ENCODE data around the gene CCDC18. TPM values are rescaled to one million over a fixed set of nuclear protein-coding genes. Genes with fewer than 3 reads are reported as not detected.

The CCDC18 gene
- total RNA-seq, 1 donor from 2014 or later, result 15.9 TPM

DNA sequence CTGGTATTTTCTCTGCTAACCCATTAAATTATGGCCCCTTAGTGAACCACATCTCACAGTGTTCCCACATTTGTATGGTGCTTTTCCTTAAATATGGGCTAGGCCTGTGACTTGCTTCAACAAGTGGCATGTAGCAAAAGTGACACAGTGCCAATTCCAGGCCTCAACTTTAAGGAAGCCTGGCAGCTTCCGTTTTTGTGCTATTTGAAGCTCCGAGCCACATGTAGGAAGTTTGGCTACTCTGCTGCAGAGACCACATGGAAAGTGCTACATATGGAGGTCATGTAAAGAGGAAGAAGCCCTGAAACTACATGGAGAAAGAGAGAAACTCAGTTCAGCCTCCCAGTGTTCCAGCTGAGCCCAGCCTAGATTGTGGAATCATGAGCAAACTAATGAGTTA lies 136.7 kb downstream of the CCDC18 start:
- ATAC-seq (ENCODE audit: low read depth) (no peak), DNase-seq (no peak)
- intact Hi-C loops (cut with micrococcal nuclease), result no loop called here
- Mint-ChIP-seq H3K27me3 (no peaks in the 10 kb centered on the region), H3K4me3 (no peak overlapping the region), H3K4me1 (no peaks in the 10 kb centered on the region), H3K36me3 (ENCODE audit: low read depth) (peaks cover 18% of the 10 kb centered on the region), H3K27ac (no peak overlapping the region), H3K9me3 (no peaks in the 10 kb centered on the region)
- CTCF ChIA-PET, result interaction anchor here (1.2 kb wide), 1 partner anchor 13 kb away, joined by 5 read pairs; no protein-coding TSS in a partner anchor
- TF ChIP-seq, protein P1, sequence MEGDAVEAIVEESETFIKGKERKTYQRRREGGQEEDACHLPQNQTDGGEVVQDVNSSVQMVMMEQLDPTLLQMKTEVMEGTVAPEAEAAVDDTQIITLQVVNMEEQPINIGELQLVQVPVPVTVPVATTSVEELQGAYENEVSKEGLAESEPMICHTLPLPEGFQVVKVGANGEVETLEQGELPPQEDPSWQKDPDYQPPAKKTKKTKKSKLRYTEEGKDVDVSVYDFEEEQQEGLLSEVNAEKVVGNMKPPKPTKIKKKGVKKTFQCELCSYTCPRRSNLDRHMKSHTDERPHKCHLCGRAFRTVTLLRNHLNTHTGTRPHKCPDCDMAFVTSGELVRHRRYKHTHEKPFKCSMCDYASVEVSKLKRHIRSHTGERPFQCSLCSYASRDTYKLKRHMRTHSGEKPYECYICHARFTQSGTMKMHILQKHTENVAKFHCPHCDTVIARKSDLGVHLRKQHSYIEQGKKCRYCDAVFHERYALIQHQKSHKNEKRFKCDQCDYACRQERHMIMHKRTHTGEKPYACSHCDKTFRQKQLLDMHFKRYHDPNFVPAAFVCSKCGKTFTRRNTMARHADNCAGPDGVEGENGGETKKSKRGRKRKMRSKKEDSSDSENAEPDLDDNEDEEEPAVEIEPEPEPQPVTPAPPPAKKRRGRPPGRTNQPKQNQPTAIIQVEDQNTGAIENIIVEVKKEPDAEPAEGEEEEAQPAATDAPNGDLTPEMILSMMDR (IDR thresholded peaks at IDR 0.05), result no peak
- POLR2A ChIA-PET, result no interaction called here

DNA sequence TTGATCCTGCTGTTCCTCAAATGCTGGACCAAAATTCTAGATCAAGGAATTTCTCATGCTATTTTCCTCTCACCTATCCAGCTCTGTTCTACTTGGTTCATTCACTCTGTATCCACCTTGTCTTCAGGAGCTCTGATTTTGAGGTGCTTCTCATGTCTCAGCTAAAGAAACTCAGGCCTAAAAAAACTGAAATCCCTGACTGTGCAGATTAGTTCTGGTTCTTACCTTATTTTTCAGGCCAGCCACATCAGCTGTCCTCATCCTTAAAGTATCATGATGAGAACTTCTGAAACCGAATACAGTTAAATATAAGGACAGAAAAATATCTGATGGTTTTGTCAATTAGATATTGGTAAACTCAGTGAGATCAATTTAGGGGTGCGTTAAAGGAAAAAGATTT lies 137.4 kb downstream of the CCDC18 start:
- intact Hi-C loops (cut with micrococcal nuclease), result no loop called here
- Mint-ChIP-seq H3K27me3 (no peaks in the 10 kb centered on the region), H3K4me3 (no peak overlapping the region), H3K4me1 (no peaks in the 10 kb centered on the region), H3K9me3 (no peaks in the 10 kb centered on the region), H3K36me3 (ENCODE audit: low read depth) (peaks cover 16% of the 10 kb centered on the region), H3K27ac (no peak overlapping the region)
- POLR2A ChIA-PET, result no interaction called here
- ATAC-seq (ENCODE audit: low read depth) (no peak), DNase-seq (no peak)
- CTCF ChIA-PET, result no interaction called here
- TF ChIP-seq, protein P1 (IDR thresholded peaks at IDR 0.05), result no peak

DNA sequence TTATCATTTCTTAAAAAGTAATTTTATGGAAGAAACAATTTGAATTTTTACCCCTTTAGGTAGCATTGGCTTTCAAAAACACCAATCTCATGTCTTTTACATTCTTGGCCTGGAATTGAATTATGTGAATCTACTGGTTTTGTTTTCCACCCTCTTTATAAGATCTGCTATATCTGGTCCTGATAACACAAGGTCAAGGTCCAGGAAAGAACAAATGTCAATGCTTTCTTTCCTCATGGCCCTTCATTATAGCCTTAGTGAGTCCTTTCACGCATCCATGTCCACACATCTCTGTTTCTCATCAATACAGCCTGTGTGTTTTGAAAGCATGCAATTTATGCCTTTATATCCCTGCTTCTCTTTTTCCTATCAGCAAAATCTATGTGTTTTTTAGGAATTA lies 141.2 kb downstream of the CCDC18 start:
- ChIA-PET CTCF (no interaction called here), POLR2A (no interaction called here)
- Mint-ChIP-seq H3K27ac (no peak overlapping the region), H3K27me3 (no peaks in the 10 kb centered on the region), H3K4me3 (no peak overlapping the region), H3K4me1 (no peaks in the 10 kb centered on the region), H3K36me3 (ENCODE audit: low read depth) (peaks cover 11% of the 10 kb centered on the region), H3K9me3 (no peaks in the 10 kb centered on the region)
- intact Hi-C loops (cut with micrococcal nuclease), result no loop called here
- no peak for DNase-seq
- TF ChIP-seq, protein P1 (IDR thresholded peaks at IDR 0.05), result no peak
- ATAC-seq (ENCODE audit: low read depth), result no peak

DNA sequence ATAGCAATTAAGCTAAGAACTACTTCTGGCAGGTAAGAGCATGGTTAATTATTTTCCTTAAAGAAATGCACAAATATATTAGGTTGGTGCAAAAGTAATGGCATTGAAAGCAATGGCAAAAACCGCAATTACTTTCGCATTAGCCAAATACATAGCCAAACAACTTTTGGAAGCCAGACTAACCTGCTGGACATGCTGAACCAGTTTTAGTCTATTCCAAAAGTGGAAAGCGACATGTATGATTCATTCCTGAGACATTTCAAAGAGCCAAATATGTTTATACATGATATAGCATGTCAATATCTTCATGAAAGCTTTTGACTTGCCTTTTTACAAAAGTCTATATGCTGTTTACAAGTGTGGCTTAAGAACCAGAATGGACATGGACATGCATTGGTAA lies 141.8 kb downstream of the CCDC18 start:
- H3K27ac Mint-ChIP-seq, result no peak overlapping the region
- TF ChIP-seq, protein P1 (IDR thresholded peaks at IDR 0.05), result no peak
- H3K4me3 Mint-ChIP-seq, result no peak overlapping the region
- ChIA-PET POLR2A (no interaction called here), CTCF (no interaction called here)
- H3K36me3 Mint-ChIP-seq (ENCODE audit: low read depth), result peaks cover 11% of the 10 kb centered on the region
- intact Hi-C loops (cut with micrococcal nuclease), result no loop called here
- DNase-seq (no peak), ATAC-seq (ENCODE audit: low read depth) (no peak)
- no peaks in the 10 kb centered on the region for H3K9me3 Mint-ChIP-seq
- H3K27me3 Mint-ChIP-seq, result no peaks in the 10 kb centered on the region
- no peaks in the 10 kb centered on the region for H3K4me1 Mint-ChIP-seq

DNA sequence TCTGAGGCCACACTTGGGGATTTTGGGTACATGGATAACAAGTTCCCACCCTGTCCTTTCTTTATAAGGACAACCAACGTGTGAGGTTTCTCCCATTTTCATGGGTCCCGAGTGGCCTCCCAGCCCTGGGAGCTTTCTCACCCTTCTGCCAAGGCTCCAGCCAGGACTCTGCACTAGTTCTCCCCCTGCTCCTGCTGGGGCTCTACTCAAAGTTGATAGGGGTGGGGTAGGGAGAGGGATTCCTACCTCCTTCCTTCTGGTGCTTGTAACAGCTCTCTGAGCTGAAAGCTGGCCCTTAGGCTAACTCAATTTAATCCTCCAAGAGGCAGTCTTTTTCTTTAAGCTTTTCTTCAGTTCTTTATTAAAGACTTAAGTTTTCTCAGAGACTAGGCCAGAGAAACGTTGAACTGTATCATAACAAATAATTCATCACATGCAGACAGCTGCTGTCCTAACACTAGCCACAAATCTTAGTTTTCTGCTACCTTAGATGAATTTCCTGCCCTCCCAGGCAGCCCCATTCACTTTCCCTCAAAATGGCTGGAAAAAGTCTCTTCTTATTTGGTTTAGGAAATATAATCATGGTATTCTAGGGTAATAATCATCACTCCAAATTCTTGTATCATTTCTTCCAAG lies 142.8 kb downstream of the CCDC18 start:
- no peaks in the 10 kb centered on the region for H3K27me3 Mint-ChIP-seq
- intact Hi-C loops (cut with micrococcal nuclease), result no loop called here
- CTCF ChIA-PET, result interaction anchor here (0.7 to 1.6 kb wide), 2 partner anchors 19 to 210 kb away, joined by 3 to 8 read pairs; no protein-coding TSS in a partner anchor
- no peak for DNase-seq
- peaks cover 9% of the 10 kb centered on the region for H3K36me3 Mint-ChIP-seq (ENCODE audit: low read depth)
- POLR2A ChIA-PET, result no interaction called here
- H3K4me1 Mint-ChIP-seq, result no peaks in the 10 kb centered on the region
- TF ChIP-seq, protein P1 (IDR thresholded peaks at IDR 0.05), result no peak
- no peaks in the 10 kb centered on the region for H3K9me3 Mint-ChIP-seq
- no peak overlapping the region for H3K4me3 Mint-ChIP-seq
- ATAC-seq (ENCODE audit: low read depth), result no peak
- H3K27ac Mint-ChIP-seq, result no peak overlapping the region
